Suprapubic skin (tissue), 4 donors: ENCODE results near the gene TP73. TPM values are rescaled to one million over a fixed set of nuclear protein-coding genes. Genes with fewer than 3 reads are reported as not detected.

Experiments used
- DNase-seq, 2 donors: peaks; one replicate each; pipeline ENCODE4 v3.0.0-alpha.2; 2019; ENCODE audit warnings: low spot score in 2 of 2
- H3K27ac ChIP-seq: fragments of 200-600 bp; sonication (generic); one replicate; pipeline ENCODE4 v1.5.1; 2019
- H3K27me3 ChIP-seq: fragments of 200-600 bp; sonication (generic); one replicate; pipeline ENCODE4 v1.5.1; 2019
- H3K36me3 ChIP-seq: fragments of 200-600 bp; sonication (generic); one replicate; pipeline ENCODE4 v1.5.1; 2019
- H3K4me1 ChIP-seq: fragments of 200-600 bp; sonication (generic); one replicate; pipeline ENCODE4 v1.5.1; 2019
- H3K4me3 ChIP-seq: fragments of 200-600 bp; sonication (generic); one replicate; pipeline ENCODE4 v1.5.1; 2019; ENCODE audit warnings: mild to moderate bottlenecking
- H3K9me3 ChIP-seq: fragments of 200-600 bp; sonication (generic); one replicate; pipeline ENCODE4 v1.5.1; 2019
- EP300 ChIP-seq: sonication (generic); formaldehyde crosslinking; IDR thresholded peaks from one replicate; pipeline ENCODE4 v1.6.1; 2017; ENCODE audit warnings: antibody characterized with exemption
- POLR2A ChIP-seq, 2 donors: fragments of 450-650 bp; IDR thresholded peaks; one replicate each; pipeline ENCODE4 v1.6.1; 2017; ENCODE audit warnings: antibody characterized with exemption in 2 of 2, mild to moderate bottlenecking in 2 of 2, moderate library complexity in 2 of 2
- POLR2AphosphoS5 ChIP-seq, 3 donors: sonication (generic); formaldehyde crosslinking; IDR thresholded peaks; one replicate each; pipeline ENCODE4 v1.6.1; 2017; ENCODE audit warnings: antibody characterized with exemption in 3 of 3
- WGBS: methylation state at CpG from one replicate; pipeline ENCODE4 v1.1.5; 2018; 5-methylcytosine and 5-hydroxymethylcytosine counted together
- total RNA-seq, 4 donors: library from RNA; depleted of rRNA; stranded (reverse); fragments of >200 nt; gene quantifications; one replicate each; pipeline ENCODE4 v1.1.0, GENCODE V29; 2016
- TF ChIP-seq, protein P1 (sequence below), 2 donors: fragments of 200-600 bp in 1 of 2; fragments of 450-650 bp in 1 of 2; sonication (generic) in 1 of 2; IDR thresholded peaks; one replicate each; pipeline ENCODE4 v1.5.1; 2016 to 2019; ENCODE audit warnings: antibody characterized with exemption in 2 of 2, mild to moderate bottlenecking in 1 of 2, moderate library complexity in 1 of 2

TP73 gene
- total RNA-seq, result 10 to 100 TPM in 3 of 4 donors, 1 to 10 TPM in 1; 8.8 to 24.7 (median 16.9) TPM

- Histone ChIP-seq H3K4me3 (peak within 1 kb of the TSS; percentile 50), H3K36me3 (peaks cover 4% of the 10 kb centered on the region), H3K27ac (no peak within 1 kb of the TSS), H3K9me3 (no peaks in the 10 kb centered on the region), H3K27me3 (peaks cover 69% of the 10 kb centered on the region), H3K4me1 (peaks cover 43% of the 10 kb centered on the region)
- peak in 1 of 2 donors; percentile 54 for DNase-seq
- TF ChIP-seq POLR2A (IDR thresholded peaks at IDR 0.05) (no peak), POLR2AphosphoS5 (IDR thresholded peaks at IDR 0.05) (no peak), EP300 (no peak)
- TF ChIP-seq, protein P1, sequence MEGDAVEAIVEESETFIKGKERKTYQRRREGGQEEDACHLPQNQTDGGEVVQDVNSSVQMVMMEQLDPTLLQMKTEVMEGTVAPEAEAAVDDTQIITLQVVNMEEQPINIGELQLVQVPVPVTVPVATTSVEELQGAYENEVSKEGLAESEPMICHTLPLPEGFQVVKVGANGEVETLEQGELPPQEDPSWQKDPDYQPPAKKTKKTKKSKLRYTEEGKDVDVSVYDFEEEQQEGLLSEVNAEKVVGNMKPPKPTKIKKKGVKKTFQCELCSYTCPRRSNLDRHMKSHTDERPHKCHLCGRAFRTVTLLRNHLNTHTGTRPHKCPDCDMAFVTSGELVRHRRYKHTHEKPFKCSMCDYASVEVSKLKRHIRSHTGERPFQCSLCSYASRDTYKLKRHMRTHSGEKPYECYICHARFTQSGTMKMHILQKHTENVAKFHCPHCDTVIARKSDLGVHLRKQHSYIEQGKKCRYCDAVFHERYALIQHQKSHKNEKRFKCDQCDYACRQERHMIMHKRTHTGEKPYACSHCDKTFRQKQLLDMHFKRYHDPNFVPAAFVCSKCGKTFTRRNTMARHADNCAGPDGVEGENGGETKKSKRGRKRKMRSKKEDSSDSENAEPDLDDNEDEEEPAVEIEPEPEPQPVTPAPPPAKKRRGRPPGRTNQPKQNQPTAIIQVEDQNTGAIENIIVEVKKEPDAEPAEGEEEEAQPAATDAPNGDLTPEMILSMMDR (IDR thresholded peaks at IDR 0.05), result no peak
- WGBS, result 0% methylated on average over 2 of the region's 80 CpGs
Observed at GRCh38 chr1:3651930-3652547, at the start of gene TP73. Gene TP73, plus strand, starts transcription at chr1:3652516. Its CDS starts 29,850 bp downstream, at chr1:3682366.

DNA sequence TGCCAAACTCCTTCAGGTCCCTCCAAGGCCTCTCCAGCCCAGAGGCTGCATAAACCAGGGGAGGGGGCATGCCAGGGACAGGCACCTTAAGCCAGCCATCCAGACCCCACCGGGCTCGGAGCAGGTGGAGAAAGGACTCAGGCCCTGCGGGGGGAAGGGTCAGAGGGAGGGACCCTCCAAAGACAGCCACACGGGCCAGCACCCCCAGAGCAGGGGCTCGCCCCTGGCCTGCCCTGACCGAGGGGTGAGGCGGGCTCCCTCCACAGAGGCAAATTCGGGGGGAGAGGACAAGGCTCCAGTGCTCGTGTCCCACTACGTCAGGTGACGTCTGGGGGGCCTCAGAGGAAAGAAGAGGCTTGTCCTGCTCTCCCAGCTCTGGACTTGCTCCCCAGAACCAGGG lies 49.2 kb upstream of the TP73 start:
- no peak for TF ChIP-seq POLR2AphosphoS5 (IDR thresholded peaks at IDR 0.05)
- no peak for TF ChIP-seq EP300
- TF ChIP-seq, protein P1 (IDR thresholded peaks at IDR 0.05), result no peak
- no peak for TF ChIP-seq POLR2A (IDR thresholded peaks at IDR 0.05)
- H3K27me3 ChIP-seq, result peaks cover 3% of the 10 kb centered on the region
- WGBS, result no CpG with 5 or more reads among the region's 11 CpGs

DNA sequence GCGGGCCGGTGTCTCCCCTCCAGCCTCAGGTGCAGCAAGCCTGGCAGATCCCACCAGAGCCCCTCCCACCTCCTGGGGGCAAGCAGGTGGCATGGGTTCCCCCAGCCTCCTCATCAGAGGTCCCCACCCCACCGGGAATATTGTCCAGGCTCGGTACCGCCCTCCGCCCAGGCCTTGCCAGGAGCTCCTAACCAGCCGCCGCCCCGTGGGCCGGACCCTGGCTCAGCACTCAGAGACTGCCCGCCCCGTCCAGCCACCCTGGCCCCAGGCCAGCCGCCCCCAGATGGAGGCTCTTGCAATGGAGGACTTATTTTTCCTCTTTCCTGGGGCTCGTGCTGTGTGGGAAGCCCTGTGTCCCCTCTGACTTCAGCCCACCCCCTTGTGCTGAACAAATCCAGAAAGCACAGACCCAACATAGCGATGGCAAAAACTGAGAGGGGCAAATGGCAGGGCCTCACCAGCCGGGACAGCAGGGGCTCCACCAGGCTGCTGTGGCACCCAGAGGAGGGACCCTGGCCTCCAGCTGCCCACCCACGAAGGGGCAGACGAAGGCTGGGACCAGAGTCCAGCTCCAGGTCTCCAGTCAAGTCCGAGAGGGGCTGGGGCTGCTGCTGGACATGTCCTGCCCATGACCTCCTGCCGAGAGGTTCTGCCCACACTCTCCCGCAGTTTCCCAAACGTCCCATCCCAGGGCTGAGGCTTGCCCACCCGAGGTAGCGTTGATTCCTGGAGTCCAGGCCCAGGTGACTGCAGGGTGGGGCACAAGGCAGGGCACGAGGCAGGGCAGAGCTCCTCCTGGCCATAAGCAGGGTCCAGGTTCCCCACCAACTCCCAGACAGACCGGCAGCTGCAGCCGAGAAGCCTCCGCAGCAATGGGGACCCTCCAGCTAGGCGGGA lies 48.5 kb upstream of the TP73 start:
- WGBS, result 81% methylated on average over 14 of the region's 29 CpGs
- H3K27me3 ChIP-seq, result peaks cover 9% of the 10 kb centered on the region
- no peak overlapping the region for H3K27ac ChIP-seq
- no peaks in the 10 kb centered on the region for H3K9me3 ChIP-seq
- DNase-seq, result no peak
- H3K4me3 ChIP-seq, result no peak overlapping the region
- no peaks in the 10 kb centered on the region for H3K36me3 ChIP-seq
- peaks cover 7% of the 10 kb centered on the region for H3K4me1 ChIP-seq
- TF ChIP-seq POLR2AphosphoS5 (IDR thresholded peaks at IDR 0.05) (no peak), EP300 (no peak), POLR2A (IDR thresholded peaks at IDR 0.05) (no peak)
- TF ChIP-seq, protein P1 (IDR thresholded peaks at IDR 0.05), result no peak

More for the DNA sequence above, 49.2 kb upstream of the TP73 start:
- no peak for DNase-seq
- Histone ChIP-seq H3K9me3 (no peaks in the 10 kb centered on the region), H3K36me3 (no peaks in the 10 kb centered on the region), H3K4me3 (no peak overlapping the region), H3K27ac (no peak overlapping the region), H3K4me1 (peaks cover 13% of the 10 kb centered on the region)

- no peak for DNase-seq
- WGBS, result 87% methylated on average over 7 of the region's 8 CpGs
- Histone ChIP-seq H3K4me3 (no peak overlapping the region), H3K4me1 (no peaks in the 10 kb centered on the region), H3K27me3 (peaks cover 10% of the 10 kb centered on the region), H3K36me3 (no peaks in the 10 kb centered on the region), H3K9me3 (no peaks in the 10 kb centered on the region), H3K27ac (no peak overlapping the region)
- TF ChIP-seq, protein P1 (IDR thresholded peaks at IDR 0.05), result no peak
- TF ChIP-seq POLR2AphosphoS5 (IDR thresholded peaks at IDR 0.05) (no peak), POLR2A (IDR thresholded peaks at IDR 0.05) (no peak), EP300 (no peak)
Observed at GRCh38 chr1:3604468-3604974, 47.8 kb upstream of the TP73 start.
